Islet of Langerhans (tissue), 1 donor: ENCODE data around the gene CNTFR.

Experiments
- FAIRE-seq: peaks from one replicate; lab custom pipeline; 2011; peaks lifted over from hg19 to GRCh38; lab: Jason Lieb, UNC

Gene CNTFR

DNA sequence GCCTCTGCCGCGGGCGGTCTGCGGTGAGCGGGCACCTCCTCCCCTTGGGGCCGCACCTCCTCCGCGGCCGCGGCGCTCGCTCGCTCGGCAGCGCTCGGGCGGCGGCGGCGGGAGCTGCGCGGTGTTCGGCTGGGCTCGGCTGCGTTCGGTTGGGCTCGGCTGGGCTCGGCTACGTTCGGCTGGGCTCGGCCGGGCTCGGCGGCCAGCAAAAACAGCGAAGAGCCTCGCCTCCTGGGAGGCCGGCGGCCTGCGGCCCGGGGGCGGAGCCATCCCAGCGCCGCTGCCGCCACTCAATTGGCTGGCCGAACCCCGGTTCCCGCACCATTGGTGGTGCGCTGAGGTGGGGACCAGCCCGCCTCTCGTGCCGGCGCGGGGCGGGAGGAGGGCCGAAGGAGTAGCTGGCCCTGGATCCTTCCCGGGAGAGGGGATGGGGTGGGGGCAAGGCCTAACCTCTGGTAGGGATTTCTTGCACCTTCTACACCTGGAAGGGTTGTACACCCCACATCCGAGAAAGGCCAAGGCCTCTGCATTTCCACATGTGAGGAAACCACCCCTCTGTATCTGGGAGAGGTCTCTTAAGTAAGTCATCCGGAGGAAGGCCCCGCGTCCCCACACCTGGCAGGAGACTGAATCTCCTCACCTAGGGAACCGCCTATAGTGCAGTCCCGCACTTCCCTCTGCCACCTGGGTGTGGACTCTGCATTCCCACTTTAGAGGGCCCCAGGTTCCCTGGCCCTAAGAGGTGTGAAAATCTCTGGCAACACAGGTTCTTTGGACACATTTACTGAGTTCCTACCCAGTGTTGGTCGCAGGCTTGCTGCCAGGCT, 66.3 kb downstream of the CNTFR start, which contains the start of gene ENHO:
ENHO (minus strand) TSS at position 20 of the 827 bp plus-strand sequence. CDS start 1,295 bp downstream, outside the sequence.
- no peak for FAIRE-seq

DNA sequence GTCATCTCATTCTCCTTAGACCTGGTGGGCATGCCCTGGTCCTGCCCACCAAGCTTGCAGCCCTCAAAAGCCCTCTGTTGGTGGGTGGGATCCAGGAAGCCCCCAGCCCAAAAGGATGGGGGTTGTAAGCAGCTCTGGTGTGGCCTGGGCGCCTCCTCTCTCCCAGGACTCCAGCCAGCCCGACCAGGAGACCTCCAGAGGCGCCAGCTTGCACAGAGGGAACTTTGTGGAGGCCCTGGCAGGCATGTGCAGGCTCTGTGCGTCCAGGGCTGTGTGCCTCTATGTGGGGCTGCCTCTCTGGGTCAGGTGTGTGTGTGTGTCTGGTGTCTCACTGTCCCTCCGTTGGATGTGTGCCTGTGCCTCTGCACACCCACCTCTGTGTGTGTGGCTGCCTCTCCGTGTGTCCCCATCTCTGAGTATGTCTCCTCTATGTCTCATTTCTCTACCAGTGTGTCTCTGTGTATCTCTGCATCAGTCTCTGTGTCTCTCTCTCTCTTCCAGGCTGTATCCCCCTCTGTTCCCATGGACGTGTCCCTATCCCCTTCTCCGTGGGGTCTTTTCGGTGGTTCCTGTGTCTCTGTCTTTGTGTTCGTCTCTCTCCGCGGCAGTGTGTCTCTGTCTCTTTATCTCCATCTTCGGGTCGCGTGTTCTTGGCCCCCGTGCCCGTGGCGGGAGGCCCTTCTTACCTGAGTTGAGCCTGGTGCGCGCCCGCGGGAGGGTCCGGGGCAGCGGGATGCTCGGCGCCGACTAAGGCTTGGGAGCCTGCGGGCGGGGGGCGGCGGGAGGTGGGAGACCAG, 67.2 kb downstream of the CNTFR start:
- no peak for FAIRE-seq

DNA sequence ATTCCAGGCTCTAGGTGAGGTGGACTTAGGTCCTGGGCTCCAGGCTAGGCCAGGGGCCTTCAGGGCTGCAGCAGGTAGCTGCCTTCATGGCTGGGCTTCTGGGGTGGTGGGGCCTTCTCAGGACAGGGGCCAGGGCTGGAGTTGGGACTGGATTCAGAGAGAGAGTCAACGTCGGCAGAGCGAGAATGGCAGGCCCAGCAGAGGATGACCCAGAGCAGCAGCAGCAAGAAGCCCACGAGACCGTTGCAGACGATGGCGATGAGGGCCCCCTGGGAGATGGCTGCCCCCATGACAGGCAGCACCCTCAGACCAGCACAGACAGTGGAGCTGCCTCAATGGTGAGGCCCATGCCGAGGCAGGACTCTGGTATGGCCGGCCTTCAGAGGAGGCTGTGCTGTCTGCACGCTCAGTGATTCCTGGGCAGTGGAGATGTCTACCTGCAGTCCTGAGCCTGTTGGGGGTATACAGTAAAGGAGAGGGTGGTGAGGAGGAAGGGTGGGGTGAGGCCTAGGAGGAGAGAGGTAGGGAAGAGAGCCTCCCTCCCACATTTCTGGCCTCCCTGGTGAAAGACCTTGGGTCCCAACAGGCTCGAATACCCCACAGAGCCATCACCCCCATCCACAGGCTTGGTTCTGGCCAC, 68.0 kb downstream of the CNTFR start:
- no peak for FAIRE-seq

DNA sequence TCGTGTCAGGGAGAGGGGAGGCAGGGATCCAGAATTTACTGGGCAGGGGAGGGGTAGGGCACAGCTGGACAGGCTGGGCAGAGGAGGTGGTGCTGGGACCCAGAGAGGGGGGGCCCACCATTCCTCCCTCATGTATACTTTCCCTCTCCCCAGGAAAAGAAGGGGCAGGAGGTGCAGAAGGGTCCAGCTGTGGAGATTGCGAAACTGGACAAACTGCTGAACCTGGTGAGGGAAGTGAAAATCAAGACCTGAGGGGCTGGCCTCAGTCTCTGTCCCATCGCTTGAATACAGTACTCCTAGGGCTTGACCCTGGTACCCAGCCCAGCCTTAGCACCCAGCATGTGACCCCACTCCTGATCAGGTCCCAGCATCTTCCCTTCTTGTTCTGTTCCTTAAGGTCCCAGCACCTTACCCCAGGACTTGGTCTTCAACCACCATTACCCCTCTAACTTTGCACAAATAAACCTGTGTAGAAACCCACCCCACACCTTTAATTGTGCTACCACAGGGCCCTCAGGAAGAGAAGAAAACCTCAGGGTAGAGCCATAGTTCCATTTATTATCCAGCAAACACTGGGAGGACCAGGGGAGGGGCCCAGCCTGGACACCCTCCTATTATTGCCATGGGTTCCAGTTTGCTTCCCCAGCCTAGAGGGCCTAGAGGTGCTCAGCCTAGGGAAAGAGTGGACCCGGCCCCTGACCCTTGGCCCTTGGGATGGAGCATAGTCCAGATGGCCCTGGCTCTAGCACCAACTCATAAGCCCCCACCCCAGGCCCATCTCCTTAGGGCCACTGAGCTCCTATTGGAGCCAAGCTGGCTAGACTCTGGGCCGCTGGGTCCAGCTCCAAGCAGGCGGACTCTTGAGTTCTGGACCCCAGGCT, 68.8 kb downstream of the CNTFR start:
- FAIRE-seq = no peak

DNA sequence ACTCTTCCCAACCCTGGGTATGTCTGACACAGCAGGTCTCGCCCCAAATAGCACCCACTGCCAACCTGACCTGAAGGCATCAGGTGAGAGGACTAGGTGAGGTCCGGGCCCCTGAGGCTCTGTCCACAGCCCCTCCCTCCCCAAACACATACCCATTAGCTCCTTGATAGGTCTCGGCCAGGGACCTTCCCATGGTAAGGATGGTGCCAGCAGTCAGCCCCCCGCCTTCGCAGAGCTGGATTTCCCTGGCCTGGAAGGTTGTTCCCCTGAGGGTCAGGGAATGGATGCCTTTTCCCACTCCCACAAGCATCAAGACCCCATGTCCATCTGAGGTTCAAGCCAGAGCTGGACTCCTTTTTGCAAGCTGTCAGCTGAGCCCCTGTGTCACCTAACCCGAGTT, 69.4 kb downstream of the CNTFR start:
- FAIRE-seq = no peak

DNA sequence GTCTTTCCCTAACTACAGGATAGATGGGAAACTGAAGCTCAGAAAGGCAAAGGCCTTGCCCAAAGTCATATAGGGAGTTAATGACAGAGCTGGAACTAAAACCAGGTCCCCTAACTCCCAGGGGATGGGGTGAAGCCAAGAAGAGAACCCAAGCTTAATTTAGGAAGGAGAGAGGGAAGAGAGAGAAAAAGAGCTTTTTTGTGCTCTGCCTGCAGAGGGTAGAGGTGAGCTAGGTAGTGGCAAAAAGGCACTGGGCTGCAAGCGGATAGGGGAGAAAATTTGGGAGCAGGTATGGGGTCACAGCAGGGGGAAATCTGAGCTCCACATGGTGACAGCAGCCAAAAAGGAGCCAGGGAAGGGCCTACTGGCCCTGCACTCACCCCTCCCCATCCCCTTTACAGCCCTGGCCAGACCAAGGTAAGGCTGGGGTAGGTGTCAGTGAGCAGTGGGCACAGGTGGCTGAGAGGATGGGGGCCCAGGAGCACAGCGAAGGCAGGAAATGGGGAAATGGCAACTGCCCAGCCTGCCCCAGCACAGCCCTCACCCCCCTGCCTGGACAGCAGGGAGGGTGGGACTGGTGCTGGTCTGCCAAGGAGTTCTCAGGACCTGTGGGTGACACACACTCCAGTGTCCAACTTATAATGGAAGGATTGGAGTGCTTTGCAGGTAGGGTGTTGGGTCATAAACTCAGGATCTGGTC, 70.1 kb downstream of the CNTFR start:
- no peak for FAIRE-seq

DNA sequence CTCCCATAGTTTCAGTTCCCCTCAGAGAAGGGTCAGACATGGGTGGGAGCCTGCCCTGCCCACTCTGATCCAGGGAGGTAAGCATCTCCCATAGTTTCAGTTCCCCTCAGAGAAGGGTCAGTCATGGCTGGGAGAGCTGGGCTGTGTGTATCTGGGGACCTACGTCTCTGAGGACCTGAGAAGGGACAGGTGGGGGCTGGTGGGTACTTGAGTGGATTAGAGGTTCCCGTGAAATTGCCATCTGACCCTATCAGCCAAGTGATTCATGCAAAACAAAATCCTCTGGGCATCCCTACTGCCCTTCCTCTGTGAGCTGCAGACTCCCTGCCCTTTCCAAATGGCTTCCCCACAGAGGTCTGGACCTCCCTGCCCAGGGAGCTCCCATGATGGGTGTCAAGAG, 70.6 kb downstream of the CNTFR start:
- no peak for FAIRE-seq

DNA sequence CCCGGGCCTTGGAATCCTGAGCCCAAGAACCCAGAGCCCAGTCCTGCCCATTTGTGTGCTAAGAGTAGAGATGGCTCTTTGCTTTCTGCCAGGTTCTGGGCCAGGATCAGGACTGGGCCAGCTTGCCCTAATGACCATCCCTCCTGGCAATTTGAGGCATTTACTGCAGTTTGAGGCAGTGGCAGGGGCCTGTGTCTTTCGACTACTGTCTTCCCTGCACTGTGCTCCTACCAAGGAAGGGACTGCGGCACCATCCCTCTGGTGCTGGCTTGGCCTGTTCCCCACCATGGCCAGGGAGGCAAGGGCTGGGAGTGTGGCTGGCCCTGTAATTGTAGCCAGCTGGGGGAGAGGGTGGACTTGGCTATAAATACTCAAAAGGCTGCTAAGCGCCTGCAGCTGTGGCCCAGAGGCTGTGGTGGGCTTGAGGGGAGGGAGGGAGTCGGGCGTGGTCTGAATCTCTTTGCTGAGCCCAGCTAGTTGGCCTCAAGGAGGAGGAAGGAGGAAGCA, 71.4 kb downstream of the CNTFR start:
- no peak for FAIRE-seq

DNA sequence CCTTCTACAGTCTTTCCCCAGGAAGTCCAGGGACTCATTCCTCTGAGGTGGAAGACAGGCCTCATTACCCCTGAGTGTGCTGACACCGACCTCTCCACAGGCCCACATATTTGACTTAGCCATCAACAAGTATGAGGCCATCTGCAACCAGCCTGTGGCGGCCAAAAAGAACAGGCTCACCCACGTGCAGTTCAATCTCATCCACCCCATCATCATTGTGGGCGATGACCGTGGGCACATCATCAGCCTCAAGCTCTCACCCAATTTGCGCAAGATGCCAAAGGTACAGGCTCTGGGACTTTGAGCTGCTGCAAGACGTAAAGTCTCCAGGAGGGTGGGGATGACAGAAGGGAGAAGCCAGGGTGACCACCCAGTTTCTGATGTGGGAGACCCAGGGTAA, 72.3 kb downstream of the CNTFR start:
- no peak for FAIRE-seq

DNA sequence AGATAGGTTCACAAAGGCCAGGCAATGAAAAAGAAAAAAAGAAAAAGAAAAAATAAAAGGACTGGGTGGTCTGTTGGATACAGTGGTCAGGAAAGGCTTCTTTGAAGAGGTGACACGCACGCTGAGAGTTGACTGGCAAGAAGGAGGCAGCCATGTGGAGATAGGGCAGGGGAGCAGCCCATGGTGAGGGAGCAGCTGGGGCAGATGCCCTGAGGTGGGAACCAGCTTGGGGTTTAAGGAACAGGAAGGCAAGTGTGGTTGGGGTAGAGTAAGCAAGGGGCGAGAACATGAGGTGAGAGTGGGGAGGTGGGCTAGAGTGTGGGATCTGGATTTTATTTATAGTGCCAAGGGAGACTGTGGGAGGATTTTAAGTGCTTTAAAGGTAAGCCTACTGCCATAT, 73.6 kb downstream of the CNTFR start:
- FAIRE-seq = no peak

DNA sequence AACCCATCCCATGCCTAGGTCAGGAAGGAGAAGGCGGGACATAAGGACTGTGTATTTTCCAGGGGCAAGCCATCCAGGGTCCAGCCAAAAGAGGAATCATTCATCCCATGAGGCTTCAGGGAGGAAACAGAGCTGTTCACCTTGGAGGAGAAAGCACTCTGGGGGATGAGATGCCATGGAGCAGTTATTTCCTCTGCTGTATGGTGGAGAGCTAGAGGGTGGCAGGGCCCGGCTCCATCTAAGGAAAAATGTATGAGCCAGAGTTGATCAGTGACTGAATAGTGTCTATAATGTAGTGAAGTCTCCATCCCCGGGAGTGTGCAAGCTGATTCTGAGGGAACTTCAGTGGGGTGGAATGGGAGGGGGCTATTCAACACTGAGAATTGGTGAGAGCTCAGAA, 74.7 kb downstream of the CNTFR start:
- no peak for FAIRE-seq

DNA sequence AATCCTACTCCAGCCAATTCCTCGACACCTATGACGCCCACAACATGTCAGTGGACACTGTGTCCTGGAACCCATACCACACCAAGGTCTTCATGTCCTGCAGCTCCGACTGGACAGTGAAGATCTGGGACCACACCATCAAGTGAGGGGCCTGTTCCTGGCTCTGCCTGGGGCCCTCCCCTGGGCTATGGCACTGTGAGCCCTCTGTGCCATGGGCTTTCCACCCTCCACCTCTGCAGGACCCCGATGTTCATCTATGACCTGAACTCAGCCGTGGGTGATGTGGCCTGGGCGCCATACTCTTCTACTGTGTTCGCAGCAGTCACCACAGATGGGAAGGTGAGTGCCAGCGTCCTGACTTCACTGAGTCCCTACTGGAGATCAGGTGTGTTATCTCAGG, 75.1 kb downstream of the CNTFR start:
- no peak for FAIRE-seq

DNA sequence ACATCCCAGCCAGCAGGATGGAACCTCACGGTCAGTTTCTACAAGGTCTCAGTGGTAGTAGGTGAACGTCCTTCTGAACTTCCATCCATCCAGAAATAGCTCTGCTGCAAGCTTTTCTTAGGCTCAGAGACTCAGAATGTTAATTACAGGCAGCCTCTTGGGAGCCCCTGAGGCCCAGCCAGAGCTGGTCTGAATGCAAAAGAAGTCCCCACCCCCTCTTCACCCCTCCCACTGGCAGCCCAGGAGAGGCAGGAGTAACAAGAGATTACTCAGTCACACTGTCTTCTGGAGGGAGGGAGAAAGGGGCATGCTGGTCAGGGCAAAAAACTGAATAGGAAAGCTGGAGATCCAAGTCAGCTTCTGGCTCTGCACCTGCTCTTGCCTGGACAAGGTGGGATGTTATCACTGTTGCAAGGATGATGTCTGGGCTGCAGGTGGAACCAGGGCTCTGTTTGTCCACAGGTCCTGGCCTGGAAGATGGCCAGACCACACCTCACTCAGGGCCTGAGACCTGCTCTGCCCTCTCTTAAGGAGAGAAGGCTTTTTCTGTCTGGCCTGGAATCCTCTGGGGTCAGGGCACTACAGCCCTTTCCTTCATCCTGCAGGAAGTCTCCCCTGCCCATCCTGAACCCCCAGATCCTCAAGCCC, 75.8 kb downstream of the CNTFR start:
- FAIRE-seq = no peak

DNA sequence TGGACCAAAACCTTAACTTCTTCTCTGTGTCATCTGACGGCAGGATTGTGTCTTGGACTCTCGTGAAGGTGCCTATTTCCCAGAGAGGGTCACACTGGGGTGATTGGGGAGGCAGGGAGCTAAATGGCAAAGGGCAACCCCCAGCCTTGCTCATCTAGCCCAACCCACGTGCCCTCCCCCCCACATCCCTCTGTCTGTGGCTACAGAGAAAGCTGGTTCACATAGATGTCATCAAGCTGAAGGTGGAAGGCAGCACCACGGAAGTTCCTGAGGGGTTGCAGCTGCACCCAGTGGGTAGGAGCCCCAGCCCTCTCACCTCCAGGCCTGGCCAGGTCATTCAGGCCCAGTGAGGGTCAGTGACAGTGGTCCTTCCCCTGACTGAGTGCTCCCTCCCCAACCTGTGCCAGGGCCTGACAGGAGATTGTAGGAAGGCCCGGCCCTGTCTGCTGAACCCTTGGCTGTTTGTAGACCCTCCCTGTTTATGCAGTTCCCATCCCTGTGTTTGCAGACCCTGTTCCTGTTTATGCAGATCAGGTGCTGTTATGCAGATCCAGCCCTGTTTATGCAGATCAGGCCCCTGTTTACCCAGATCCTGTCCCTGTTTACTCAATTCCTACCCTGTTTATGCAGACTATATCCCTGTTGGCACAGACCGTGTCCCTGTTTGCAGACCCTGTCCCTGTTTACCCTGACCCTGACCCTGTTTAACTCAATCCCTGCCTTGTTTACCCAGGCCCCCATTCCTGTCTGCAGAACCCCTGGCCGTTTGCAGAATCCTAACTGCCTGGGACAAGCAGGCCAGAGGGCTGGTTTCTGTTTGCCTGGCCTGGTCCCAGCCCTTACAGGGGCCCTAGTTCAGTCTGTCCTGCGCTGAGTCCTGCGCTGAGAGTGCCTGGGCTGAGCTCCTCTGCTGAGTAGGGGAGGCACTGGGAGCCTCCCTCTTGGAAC, 77.1 kb downstream of the CNTFR start:
- FAIRE-seq = no peak

DNA sequence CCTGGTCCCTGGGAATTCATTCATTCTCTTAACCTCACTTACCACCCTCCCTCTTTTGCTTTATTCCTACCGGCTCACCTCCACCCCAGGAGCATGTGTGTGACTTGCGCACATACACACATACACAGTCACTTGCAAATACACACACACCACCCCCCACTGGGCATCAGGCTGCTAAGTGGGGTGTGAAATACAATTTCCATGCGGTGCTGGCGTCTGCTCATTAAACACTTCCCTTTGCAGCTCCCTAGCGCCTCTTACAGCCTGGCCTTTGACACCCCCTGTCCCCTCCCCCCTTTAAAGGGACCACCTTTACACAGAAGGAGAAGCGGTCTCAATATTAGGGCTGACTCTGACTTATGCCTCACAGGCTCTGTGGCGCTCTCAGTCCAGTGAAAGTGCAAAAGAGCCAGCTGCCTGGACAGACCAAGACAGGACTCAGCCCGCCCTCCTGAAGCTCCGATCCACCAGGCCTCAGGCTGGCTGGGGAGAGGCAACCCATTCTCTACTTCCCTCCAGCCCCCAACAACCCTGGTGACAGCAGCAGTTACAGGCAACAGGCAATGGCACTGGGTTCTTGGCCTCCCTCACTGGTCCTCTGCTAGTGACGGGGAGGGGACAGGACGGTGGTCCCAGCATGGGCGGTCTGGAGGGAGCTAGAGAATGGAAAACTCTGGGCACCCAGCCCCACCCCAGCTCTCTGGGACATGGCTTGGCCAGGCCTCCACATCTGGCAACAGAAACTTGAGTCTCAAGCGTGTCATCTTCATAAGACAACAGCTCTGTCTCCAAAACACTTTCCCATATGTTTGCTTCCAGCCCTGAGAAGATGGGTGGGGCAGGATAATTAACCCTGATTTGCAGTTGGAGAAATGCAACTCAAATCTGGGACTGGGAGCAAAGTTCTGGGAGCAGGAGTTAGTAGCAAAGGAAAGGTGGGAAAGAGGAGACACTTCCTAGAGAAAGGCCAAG, 78.7 kb downstream of the CNTFR start:
- no peak for FAIRE-seq

DNA sequence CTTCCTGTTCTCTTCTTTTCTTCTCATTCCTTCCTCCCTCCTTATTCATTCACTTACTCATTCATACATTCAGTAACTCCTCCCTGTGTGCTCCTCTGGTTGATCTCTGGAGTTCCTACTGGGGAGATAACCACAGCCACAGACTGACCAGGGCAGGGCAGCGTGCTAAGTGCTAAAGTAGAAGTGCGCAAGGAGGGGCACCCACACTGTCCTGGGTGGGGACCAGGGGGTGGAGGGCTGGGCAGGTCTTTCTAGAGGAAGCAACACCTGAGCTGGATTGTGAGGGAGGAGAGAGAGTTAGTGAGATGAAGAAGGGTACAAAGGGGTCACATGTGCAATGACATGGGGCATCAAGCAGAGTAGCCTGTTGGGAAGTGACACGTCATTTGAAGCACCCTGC, 80.6 kb downstream of the CNTFR start:
- FAIRE-seq = no peak

DNA sequence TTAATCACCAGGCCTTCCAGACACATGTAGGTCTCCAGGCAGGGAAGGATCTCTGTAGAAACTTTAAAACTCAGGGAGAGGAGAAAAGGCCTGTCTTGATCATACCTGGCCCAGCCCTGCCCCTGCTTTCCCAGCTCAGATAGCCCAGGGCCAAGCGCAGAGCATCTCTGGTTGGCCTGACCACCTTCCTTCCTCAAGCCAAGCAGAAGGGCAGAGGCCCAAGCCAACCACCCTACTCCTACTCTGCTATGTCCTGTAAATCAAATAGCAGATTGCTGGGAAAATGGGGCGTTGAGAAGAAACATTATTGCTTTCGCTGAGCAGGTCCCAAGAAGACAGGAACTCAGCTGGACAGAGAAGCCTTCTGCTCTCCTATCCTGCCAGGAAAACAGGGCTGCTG, 81.1 kb downstream of the CNTFR start:
- FAIRE-seq = no peak

DNA sequence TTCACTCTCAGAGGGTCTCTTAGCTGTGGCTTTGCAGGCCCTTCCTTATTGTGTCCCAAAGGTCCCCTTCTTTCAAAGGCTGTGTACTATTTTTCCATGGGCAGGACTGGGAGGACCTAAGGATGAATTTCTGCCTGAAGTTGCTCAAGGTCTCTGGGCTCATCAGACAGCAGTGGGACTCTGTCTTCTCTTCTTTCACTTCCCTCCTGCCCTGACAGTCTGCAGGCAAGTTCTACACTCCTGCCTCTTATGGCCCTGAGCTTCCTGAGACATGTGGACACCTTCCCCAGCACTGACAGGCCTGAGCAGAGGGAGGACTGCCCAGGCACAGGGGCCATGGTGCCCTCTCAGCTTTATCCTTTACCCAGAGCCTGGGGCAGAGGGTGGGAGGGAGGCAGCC, 81.6 kb downstream of the CNTFR start:
- FAIRE-seq = no peak
